Hematopoietic multipotent progenitor cell (in vitro differentiated cells): ENCODE data around the gene GNPAT. TPM values are rescaled to one million over a fixed set of nuclear protein-coding genes. Genes with fewer than 3 reads are reported as not detected.

Experiments used
- DNase-seq, 3 donors: peaks; one replicate each; pipeline ENCODE4 v3.0.0-alpha.2; 2011 to 2015; ENCODE audit warnings: low read depth in 2 of 3, low spot score in 2 of 3
- small RNA-seq: library from RNA; depleted of rRNA; stranded (forward); fragments of <200 nt; gene quantifications from one replicate; pipeline ENCODE3, GENCODE V24; 2012
- total RNA-seq: library from RNA; depleted of rRNA; stranded (reverse); fragments of >200 nt; gene quantifications from one replicate; pipeline ENCODE4 v1.2.3, GENCODE V29; 2012

GNPAT gene
- total RNA-seq, 1 donor = 23.4 TPM

DNA sequence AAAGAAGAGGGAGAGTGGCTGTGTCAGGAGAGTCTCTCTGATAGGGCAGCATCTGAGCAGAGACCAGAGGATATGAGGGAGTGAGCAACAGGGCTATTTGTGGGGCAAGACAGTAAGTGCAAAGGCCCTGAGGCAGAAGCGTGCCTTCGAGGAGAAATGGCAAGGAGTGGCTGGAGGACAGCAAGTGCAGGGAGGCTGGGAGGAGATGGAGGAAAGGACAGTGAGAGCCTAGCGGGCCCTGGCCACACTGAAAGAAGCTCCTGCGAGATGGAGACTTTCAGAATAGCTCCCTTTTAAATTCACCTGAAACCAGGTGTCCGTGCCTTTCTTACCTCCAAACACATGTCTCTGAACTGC is 71.4 kb downstream of the GNPAT start:
- no peak for DNase-seq

GRCh38 chr1:231313661-231314060 is 72.6 kb downstream of the GNPAT start:
- DNase-seq = no peak

DNA sequence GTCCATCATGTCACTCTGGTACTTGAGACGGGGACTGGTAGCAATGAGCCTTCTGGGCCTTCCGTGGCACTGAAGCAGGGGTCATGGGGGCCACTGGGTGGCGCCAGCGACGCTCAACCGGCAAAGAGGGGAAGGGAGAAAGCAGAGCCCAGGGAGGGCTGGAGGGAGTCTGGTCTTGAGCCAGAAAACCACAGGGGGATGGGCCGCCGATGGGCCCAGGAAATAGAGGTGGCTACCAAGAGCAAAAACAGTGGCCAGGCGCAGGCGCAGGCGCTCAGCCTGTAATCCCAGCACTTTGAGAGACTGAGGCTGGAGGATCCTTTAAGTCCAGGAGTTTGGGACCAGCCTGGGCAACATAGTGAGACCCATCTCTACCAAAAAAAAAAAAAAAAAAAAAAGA is 74.9 kb downstream of the GNPAT start:
- peak in 2 of 3 donors; percentile 42 to 67 for DNase-seq

DNA sequence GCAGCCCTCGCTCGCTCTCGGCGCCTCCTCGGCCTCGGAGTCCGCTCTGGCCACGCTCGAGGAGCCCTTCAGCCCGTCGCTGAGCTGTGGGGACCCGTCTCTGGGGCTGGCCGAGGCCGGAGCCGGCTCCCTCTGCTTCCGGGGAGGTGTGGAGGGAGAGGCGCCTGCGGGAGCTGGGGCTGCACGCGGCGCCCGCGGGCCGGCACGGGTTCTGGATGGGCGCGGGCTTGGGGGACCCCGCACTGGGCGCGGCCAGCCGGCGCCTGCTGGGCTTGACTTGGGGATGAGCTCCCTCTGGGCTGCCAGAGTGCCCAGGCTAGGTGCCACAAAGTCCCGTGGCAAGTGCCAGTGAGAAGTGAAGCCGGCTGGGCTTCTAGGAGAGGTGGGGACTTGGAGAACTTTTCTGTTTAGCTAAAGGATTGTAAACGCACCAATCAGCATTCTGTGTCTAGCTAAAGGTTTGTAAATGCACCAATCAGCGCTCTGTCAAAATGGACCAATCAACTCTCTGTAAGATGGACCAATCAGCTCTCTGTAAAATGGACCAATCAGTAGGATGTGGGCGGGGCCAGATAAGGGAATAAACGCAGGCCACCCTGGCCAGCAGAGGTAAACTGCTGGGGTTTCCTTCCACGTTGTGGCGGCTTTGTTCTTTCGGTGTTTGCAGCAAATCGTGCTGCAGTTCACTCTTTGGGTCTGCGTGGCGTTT is 76.4 kb downstream of the GNPAT start:
- DNase-seq = no peak

DNA sequence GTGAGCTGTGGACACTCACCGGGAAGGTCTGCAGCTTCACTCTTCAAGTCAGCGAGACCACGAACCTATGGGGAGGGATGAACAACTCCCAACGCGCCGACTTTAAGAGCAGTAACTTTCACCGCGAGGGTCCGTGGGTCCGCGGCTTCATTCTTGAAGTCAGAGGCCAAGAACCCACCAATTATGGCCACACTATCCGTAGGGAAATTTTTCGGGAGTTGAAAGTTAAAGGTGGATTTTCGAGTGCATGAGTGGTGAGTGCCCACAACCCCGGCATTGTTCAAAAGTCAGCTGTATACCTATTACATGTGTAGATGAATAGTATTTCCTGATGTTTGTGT is 77.0 kb downstream of the GNPAT start:
- DNase-seq = no peak

- no peak for DNase-seq
Measured at GRCh38 chr1:231318568-231318967, 77.6 kb downstream of the GNPAT start.

GRCh38 chr1:231319080-231319479 is 78.1 kb downstream of the GNPAT start:
- no peak for DNase-seq

- DNase-seq = no peak
Measured at GRCh38 chr1:231322880-231323530, 82.0 kb downstream of the GNPAT start.

- no peak for DNase-seq
Measured at GRCh38 chr1:231324660-231325059, 83.6 kb downstream of the GNPAT start.

- no peak for DNase-seq
Measured at GRCh38 chr1:231326248-231326647, 85.2 kb downstream of the GNPAT start.

Small RNA genes within 50 kb of the gene (small RNA-seq; reads per million reads assigned to genes)
- gene RNA5SP80 = not detected

Other genes with a start within 250 kb of the GNPAT start
- gene FAM89A, start 201.0 kb upstream of the GNPAT start, total RNA-seq = 6.7 TPM
- gene TRIM67, start 79.2 kb upstream of the GNPAT start, total RNA-seq = under 0.01 TPM
- 15.1 TPM for gene EXOC8, start 96.6 kb downstream of the GNPAT start, total RNA-seq
- 20.5 TPM for gene SPRTN, start 97.1 kb downstream of the GNPAT start, total RNA-seq
- 12.4 TPM for gene EGLN1, start 181.1 kb downstream of the GNPAT start, total RNA-seq